GM12878 (cell line): ENCODE data around the gene PIMREG. TPM values are rescaled to one million over a fixed set of nuclear protein-coding genes. Genes with fewer than 3 reads are reported as not detected.

Experiments used
- CBFB ChIP-seq: IDR thresholded peaks from 2 replicates; pipeline ENCODE4 v1.6.1; 2016; ENCODE audit warnings: antibody characterized with exemption, low read depth
- EED ChIP-seq: sonication (generic); IDR thresholded peaks from 2 replicates; pipeline ENCODE4 v1.6.1; 2016; ENCODE audit warnings: antibody characterized with exemption, low read depth
- MEF2B ChIP-seq: fragments of 450-650 bp; IDR thresholded peaks from 2 replicates; pipeline ENCODE4 v1.6.1; 2018; ENCODE audit warnings: mild to moderate bottlenecking, moderate library complexity; ENCODE audit not compliant: partially characterized antibody, poor library complexity, severe bottlenecking
- ZNF274 ChIP-seq: IDR thresholded peaks from one replicate; pipeline ENCODE4 v1.8.0; 2011; ENCODE audit not compliant: insufficient read length, insufficient read depth
- polyA plus RNA-seq, 11 experiments: library from polyadenylated mRNA; depleted of rRNA in 4 of 11; unstranded in 6 of 11; stranded (reverse) in 5 of 11; fragments of >200 nt; fragmentation: Nextera tagmentation in 4 of 11; fragmentation: Illumina TruSeq in 1 of 11; extraction: Ambion mirVana in 4 of 11; extraction: Trizol in 1 of 11; gene quantifications; 1 replicate in 1 of 11; 2 replicates in 10 of 11; pipeline versions ENCODE4 v1.2.1 to v1.2.3, GENCODE V29; 2011 to 2016; ENCODE audit warnings: inconsistent platforms in 2 of 11, missing spikeins in 2 of 11, low read depth in 1 of 11
- total RNA-seq, 4 experiments: library from RNA; depleted of rRNA in 3 of 4; stranded (reverse); fragments of >200 nt in 3 of 4; fragmentation: Illumina TruSeq in 1 of 4; extraction: Trizol in 1 of 4; gene quantifications; 2 replicates each; pipeline versions ENCODE4 v1.2.1 to v1.2.3, GENCODE V29; 2013 to 2021
- TF ChIP-seq, protein P1 (sequence below): fragments of 450-650 bp; IDR thresholded peaks from 2 replicates; pipeline ENCODE4 v1.6.1; 2017; ENCODE audit warnings: antibody characterized with exemption, mild to moderate bottlenecking, moderate library complexity
- TF ChIP-seq, protein P2 (sequence below): IDR thresholded peaks from 2 replicates; pipeline ENCODE4 v1.6.1; 2011; ENCODE audit warnings: borderline replicate concordance, low read depth, mild to moderate bottlenecking, moderate library complexity, low read length; ENCODE audit not compliant: insufficient read depth, poor library complexity, severe bottlenecking

PIMREG gene
- total and polyA plus RNA-seq, 10 of the 15 experiments (the other 5 are each of a cell fraction or from before 2014, with no cell fraction given), result 2.8 to 35.8 (median 25.2) TPM

GRCh38 chr17:6452471-6453266, 8.4 kb downstream of the PIMREG start (continued):
- TF ChIP-seq, protein P1, sequence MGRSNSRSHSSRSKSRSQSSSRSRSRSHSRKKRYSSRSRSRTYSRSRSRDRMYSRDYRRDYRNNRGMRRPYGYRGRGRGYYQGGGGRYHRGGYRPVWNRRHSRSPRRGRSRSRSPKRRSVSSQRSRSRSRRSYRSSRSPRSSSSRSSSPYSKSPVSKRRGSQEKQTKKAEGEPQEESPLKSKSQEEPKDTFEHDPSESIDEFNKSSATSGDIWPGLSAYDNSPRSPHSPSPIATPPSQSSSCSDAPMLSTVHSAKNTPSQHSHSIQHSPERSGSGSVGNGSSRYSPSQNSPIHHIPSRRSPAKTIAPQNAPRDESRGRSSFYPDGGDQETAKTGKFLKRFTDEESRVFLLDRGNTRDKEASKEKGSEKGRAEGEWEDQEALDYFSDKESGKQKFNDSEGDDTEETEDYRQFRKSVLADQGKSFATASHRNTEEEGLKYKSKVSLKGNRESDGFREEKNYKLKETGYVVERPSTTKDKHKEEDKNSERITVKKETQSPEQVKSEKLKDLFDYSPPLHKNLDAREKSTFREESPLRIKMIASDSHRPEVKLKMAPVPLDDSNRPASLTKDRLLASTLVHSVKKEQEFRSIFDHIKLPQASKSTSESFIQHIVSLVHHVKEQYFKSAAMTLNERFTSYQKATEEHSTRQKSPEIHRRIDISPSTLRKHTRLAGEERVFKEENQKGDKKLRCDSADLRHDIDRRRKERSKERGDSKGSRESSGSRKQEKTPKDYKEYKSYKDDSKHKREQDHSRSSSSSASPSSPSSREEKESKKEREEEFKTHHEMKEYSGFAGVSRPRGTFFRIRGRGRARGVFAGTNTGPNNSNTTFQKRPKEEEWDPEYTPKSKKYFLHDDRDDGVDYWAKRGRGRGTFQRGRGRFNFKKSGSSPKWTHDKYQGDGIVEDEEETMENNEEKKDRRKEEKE, result no peak
- TF ChIP-seq CBFB, result peak; percentile 42; the same call in 1 of the 2 replicates
- TF ChIP-seq ZNF274, result no peak
- TF ChIP-seq EED, result peak; percentile 58
- TF ChIP-seq, protein P2, sequence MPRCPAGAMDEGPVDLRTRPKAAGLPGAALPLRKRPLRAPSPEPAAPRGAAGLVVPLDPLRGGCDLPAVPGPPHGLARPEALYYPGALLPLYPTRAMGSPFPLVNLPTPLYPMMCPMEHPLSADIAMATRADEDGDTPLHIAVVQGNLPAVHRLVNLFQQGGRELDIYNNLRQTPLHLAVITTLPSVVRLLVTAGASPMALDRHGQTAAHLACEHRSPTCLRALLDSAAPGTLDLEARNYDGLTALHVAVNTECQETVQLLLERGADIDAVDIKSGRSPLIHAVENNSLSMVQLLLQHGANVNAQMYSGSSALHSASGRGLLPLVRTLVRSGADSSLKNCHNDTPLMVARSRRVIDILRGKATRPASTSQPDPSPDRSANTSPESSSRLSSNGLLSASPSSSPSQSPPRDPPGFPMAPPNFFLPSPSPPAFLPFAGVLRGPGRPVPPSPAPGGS, result no peak
- peak; percentile 42 for TF ChIP-seq MEF2B
